ENCODE measurements around the gene TCHP. TPM values are rescaled to one million over a fixed set of nuclear protein-coding genes. Genes with fewer than 3 reads are reported as not detected.
"Not testable (repeated sequence)": the region's sequence is repeated elsewhere in the genome, so short reads cannot be mapped to it uniquely, and the experiment has no call there.

The TCHP gene
- total and polyA plus RNA-seq, 7 donors, result 12.5 to 42.9 (median 16.0) TPM

- TF ChIP-seq CTCF (IDR thresholded peaks at IDR 0.05), result no peak
- TF ChIP-seq POLR2A (IDR thresholded peaks at IDR 0.05), result no peak
- TF ChIP-seq POLR2AphosphoS5 (IDR thresholded peaks at IDR 0.05), result no peak
- TF ChIP-seq EP300 (IDR thresholded peaks at IDR 0.05), result no peak
- DNase-seq, result no peak
- WGBS, 2 donors, result 94 to 95% methylated on average over 8 of the region's 8 CpGs
Observed at GRCh38 chr12:109926016-109926415, 25.9 kb downstream of the TCHP start.

GRCh38 chr12:109926488-109927210 is 26.6 kb downstream of the TCHP start:
- H3K27ac ChIP-seq, result no peak overlapping the region
- no peaks in the 10 kb centered on the region for H3K27me3 ChIP-seq
- no peak for TF ChIP-seq POLR2A (IDR thresholded peaks at IDR 0.05)
- TF ChIP-seq POLR2AphosphoS5 (IDR thresholded peaks at IDR 0.05), result no peak
- no peak for TF ChIP-seq CTCF (IDR thresholded peaks at IDR 0.05)
- no peak for TF ChIP-seq EP300 (IDR thresholded peaks at IDR 0.05)
- no peaks in the 10 kb centered on the region for H3K9me3 ChIP-seq
- WGBS, 2 donors, result 90% methylated on average over 11 of the region's 11 CpGs
- H3K4me3 ChIP-seq, result no peak overlapping the region
- intact Hi-C loops (cut with DNase I), result no loop called here
- no peaks in the 10 kb centered on the region for H3K4me1 ChIP-seq
- peaks cover under 1 to 32% (median 10%) of the 10 kb centered on the region in 4 donors for H3K36me3 ChIP-seq
- DNase-seq, result no peak

More at GRCh38 chr12:109926016-109926415, 25.9 kb downstream of the TCHP start:
- H3K27ac ChIP-seq, result no peak overlapping the region
- intact Hi-C loops (cut with DNase I), result no loop called here
- H3K27me3 ChIP-seq, result no peaks in the 10 kb centered on the region
- no peaks in the 10 kb centered on the region for H3K9me3 ChIP-seq
- no peaks in the 10 kb centered on the region for H3K4me1 ChIP-seq
- H3K36me3 ChIP-seq, result peaks cover 0 to 32% (median 6%) of the 10 kb centered on the region in 4 donors
- no peak overlapping the region for H3K4me3 ChIP-seq

GRCh38 chr12:109927622-109928021 is 27.5 kb downstream of the TCHP start:
- Histone ChIP-seq H3K36me3 (peaks cover 7 to 38% (median 17%) of the 10 kb centered on the region in 4 donors), H3K27ac (no peak overlapping the region), H3K9me3 (no peaks in the 10 kb centered on the region), H3K27me3 (no peaks in the 10 kb centered on the region), H3K4me1 (no peaks in the 10 kb centered on the region), H3K4me3 (no peak overlapping the region)
- 47 to 82% methylated on average over 8 of the region's 8 CpGs for WGBS, 2 donors
- TF ChIP-seq CTCF (IDR thresholded peaks at IDR 0.05), result peak in 2 of 4 experiments; percentile 26 to 44
- TF ChIP-seq EP300 (IDR thresholded peaks at IDR 0.05), result no peak
- TF ChIP-seq POLR2AphosphoS5 (IDR thresholded peaks at IDR 0.05), result no peak
- no peak for TF ChIP-seq POLR2A (IDR thresholded peaks at IDR 0.05)
- intact Hi-C loops (cut with DNase I), result no loop called here
- DNase-seq, result no peak

- no peak for DNase-seq
- intact Hi-C loops (cut with DNase I), result no loop called here
- Histone ChIP-seq H3K9me3 (no peaks in the 10 kb centered on the region), H3K27ac (no peak overlapping the region), H3K27me3 (no peaks in the 10 kb centered on the region), H3K4me3 (no peak overlapping the region), H3K36me3 (peaks cover 7 to 43% (median 20%) of the 10 kb centered on the region in 4 donors), H3K4me1 (no peaks in the 10 kb centered on the region)
- no peak for TF ChIP-seq POLR2AphosphoS5 (IDR thresholded peaks at IDR 0.05)
- TF ChIP-seq CTCF (IDR thresholded peaks at IDR 0.05), result no peak
- no peak for TF ChIP-seq POLR2A (IDR thresholded peaks at IDR 0.05)
- TF ChIP-seq EP300 (IDR thresholded peaks at IDR 0.05), result no peak
- WGBS, 2 donors, result 91 to 95% methylated on average over 12 of the region's 12 CpGs
Observed at GRCh38 chr12:109928058-109928656, 28.1 kb downstream of the TCHP start.

GRCh38 chr12:109929326-109929725 is 29.3 kb downstream of the TCHP start:
- 83 to 93% methylated on average over 14 of the region's 14 CpGs for WGBS, 2 donors
- DNase-seq; H3K9me3 ChIP-seq; H3K27ac ChIP-seq; intact Hi-C loops (cut with DNase I); H3K4me1 ChIP-seq; H3K4me3 ChIP-seq; H3K27me3 ChIP-seq: not testable (repeated sequence)
- peaks cover 7 to 55% (median 22%) of the 10 kb centered on the region in 4 donors for H3K36me3 ChIP-seq

All from sigmoid colon (tissue), 7 donors.